C4-2B (cell line): ENCODE data around the gene STIP1.

Source experiments
- ZFX ChIP-seq: fragments of 450-650 bp; IDR thresholded peaks from 2 replicates; pipeline ENCODE4 v1.6.1; 2017
- TF ChIP-seq, protein P1 (sequence below): fragments of 450-650 bp; conservative IDR thresholded peaks from 2 replicates; pipeline ENCODE4 v1.5.1; 2017; ENCODE audit warnings: mild to moderate bottlenecking

DNA sequence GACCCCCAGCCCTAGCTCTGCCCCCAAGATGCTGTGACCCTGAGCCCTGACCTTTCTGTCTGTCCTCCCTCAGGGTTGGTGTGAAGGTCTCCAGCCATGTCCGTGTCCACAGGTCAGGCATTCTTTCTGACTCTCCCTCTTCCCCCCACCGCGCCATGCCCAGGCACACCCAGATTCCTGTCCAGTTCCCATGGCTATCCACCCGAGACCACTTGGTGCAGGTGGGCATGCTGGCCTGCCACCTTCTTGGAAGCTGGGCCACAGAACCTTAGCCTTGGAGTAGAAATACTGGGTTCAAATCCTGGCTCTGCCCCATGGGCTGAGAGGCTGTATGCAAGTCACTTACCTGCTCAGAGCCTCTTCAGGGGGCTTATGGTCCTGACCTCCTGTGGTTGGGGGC is 63.1 kb downstream of the STIP1 start:
- TF ChIP-seq, protein P1, sequence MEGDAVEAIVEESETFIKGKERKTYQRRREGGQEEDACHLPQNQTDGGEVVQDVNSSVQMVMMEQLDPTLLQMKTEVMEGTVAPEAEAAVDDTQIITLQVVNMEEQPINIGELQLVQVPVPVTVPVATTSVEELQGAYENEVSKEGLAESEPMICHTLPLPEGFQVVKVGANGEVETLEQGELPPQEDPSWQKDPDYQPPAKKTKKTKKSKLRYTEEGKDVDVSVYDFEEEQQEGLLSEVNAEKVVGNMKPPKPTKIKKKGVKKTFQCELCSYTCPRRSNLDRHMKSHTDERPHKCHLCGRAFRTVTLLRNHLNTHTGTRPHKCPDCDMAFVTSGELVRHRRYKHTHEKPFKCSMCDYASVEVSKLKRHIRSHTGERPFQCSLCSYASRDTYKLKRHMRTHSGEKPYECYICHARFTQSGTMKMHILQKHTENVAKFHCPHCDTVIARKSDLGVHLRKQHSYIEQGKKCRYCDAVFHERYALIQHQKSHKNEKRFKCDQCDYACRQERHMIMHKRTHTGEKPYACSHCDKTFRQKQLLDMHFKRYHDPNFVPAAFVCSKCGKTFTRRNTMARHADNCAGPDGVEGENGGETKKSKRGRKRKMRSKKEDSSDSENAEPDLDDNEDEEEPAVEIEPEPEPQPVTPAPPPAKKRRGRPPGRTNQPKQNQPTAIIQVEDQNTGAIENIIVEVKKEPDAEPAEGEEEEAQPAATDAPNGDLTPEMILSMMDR, result no peak
- TF ChIP-seq ZFX, result no peak
